Measurements from ENCODE around the gene HEBP2. TPM values are rescaled to one million over a fixed set of nuclear protein-coding genes. Genes with fewer than 3 reads are reported as not detected.

HEBP2 gene
- total RNA-seq, 1 experiment from 2014 or later: 58.9 TPM

- Histone ChIP-seq H3K4me3 (ENCODE audit: low read length) (no peak overlapping the region), H2AFZ (ENCODE audit: low read length) (no peak overlapping the region), H3K4me1 (ENCODE audit: insufficient read depth, low read length) (peaks cover 36% of the 10 kb centered on the region), H3K36me3 (ENCODE audit: low read depth, low read length) (peaks cover 26% of the 10 kb centered on the region), H3K4me2 (ENCODE audit: low read length) (0 out of 2 replicates have a peak overlapping the region, but pooled peaks have one; percentile 83), H4K20me1 (ENCODE audit: low read length) (no peaks in the 10 kb centered on the region), H3K9me3 (ENCODE audit: low read length) (no peaks in the 10 kb centered on the region), H3K9ac (ENCODE audit: low read length) (no peak overlapping the region), H3K27ac (ENCODE audit: low read length) (no peak overlapping the region), H3K9me2 (replicated peaks; ENCODE audit: low read length) (no peaks in the 10 kb centered on the region), H3K27me3 (ENCODE audit: low read length) (no peaks in the 10 kb centered on the region), H3K79me2 (ENCODE audit: low read length) (peaks cover 10% of the 10 kb centered on the region), H3F3A (ENCODE audit: low read length, unreplicated experiment) (no peaks in the 10 kb centered on the region)
- intact Hi-C loops (cut with micrococcal nuclease): no loop called here
- DNase-seq (peak; percentile 17), ATAC-seq (no peak)
- BruUV-seq (replicated peaks): no TSS peak
- CTCF ChIA-PET: no interaction called here
- peak; percentile 34; the same call in 1 of the 2 replicates for TF ChIP-seq CTCF (conservative IDR thresholded peaks at IDR 0.05; ENCODE audit: low read depth, low read length)
- no peak for TF ChIP-seq EZH2 (IDR thresholded peaks at IDR 0.05; ENCODE audit: low read length, unreplicated experiment)
- POLR2A ChIA-PET (ENCODE audit: unreplicated experiment): no interaction called here
These were observed 2.4 kb downstream of the HEBP2 start for GRCh38 chr6:138406443-138406842.

DNA sequence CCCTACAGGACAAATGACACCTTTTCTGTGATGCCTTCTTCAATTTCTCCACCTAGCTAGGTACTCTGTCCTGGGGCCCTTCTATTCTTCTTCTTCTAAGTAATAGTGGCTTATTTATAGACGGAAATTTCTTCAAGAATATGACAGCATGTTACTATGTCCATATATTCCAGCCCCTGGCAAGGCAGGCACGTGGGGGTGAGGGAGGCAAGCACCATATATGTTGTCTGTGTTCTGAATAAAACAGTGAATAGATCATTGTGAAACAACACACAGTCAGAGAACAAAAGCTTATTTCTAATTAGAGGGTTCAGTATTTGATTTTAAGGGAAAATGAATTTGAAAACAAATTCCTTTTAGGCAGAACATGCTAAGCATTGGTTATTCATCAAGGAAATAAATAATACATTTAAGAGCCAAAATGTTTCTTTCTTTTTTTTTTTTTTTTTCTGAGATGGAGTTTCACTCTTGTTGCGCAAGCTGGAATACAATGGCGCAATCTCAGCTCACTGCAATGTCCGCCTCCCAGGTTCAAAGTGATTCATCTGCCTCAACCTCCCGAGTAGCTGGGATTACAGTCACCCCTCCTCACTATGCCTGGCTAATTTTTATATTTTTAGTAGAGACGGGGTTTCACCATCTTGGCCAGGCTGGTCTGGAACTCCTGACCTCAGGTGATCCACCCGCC lies 6.2 kb downstream of the HEBP2 start:
- Histone ChIP-seq H3K4me3 (ENCODE audit: low read length) (no peak overlapping the region), H3K9me3 (ENCODE audit: low read length) (no peaks in the 10 kb centered on the region), H2AFZ (ENCODE audit: low read length) (no peak overlapping the region), H3K27ac (ENCODE audit: low read length) (peak overlapping the region; percentile 91), H3K36me3 (ENCODE audit: low read depth, low read length) (peaks cover 35% of the 10 kb centered on the region), H3F3A (ENCODE audit: low read length, unreplicated experiment) (no peaks in the 10 kb centered on the region), H3K9ac (ENCODE audit: low read length) (no peak overlapping the region), H3K9me2 (replicated peaks; ENCODE audit: low read length) (no peaks in the 10 kb centered on the region), H3K79me2 (ENCODE audit: low read length) (peaks cover 3% of the 10 kb centered on the region), H3K27me3 (ENCODE audit: low read length) (no peaks in the 10 kb centered on the region), H3K4me2 (ENCODE audit: low read length) (peak overlapping the region; percentile 29; the same call in 1 of the 2 replicates), H4K20me1 (ENCODE audit: low read length) (no peaks in the 10 kb centered on the region), H3K4me1 (ENCODE audit: insufficient read depth, low read length) (peaks cover 36% of the 10 kb centered on the region)
- POLR2A ChIA-PET (ENCODE audit: unreplicated experiment): no interaction called here
- no peak for DNase-seq
- BruUV-seq (replicated peaks): no TSS peak
- TF ChIP-seq CTCF (conservative IDR thresholded peaks at IDR 0.05; ENCODE audit: low read depth, low read length) (no peak), EZH2 (IDR thresholded peaks at IDR 0.05; ENCODE audit: low read length, unreplicated experiment) (no peak), EZH2phosphoT487 (IDR thresholded peaks at IDR 0.05; ENCODE audit: borderline replicate concordance, low read length) (no peak)
- CTCF ChIA-PET: interaction anchor here (1.6 kb wide), 1 partner anchor 294 kb away, joined by 3 read pairs; no protein-coding TSS in a partner anchor
- intact Hi-C loops (cut with micrococcal nuclease): loop anchor here (5.0 kb wide), 2 partner anchors 123 to 293 kb away; no protein-coding TSS in a partner anchor
- ATAC-seq: no peak
